Fibroblast of lung (primary cell): ENCODE results near the gene ERCC8. TPM values are rescaled to one million over a fixed set of nuclear protein-coding genes. Genes with fewer than 3 reads are reported as not detected.
"Not testable (repeated sequence)": the region's sequence is repeated elsewhere in the genome, so short reads cannot be mapped to it uniquely, and the experiment has no call there.

Source experiments
- DNase-seq, 2 donors: peaks; one replicate each; pipeline versions ENCODE4 v3.0.0 to v3.0.0-alpha.2; 2010; ENCODE audit warnings: low read depth in 2 of 2
- H2AFZ ChIP-seq: 2 replicates; pipeline ENCODE4 v1.5.1; 2012; ENCODE audit warnings: low read length, control low read depth, inconsistent platforms
- H3K27ac ChIP-seq: 2 replicates; pipeline ENCODE4 v1.5.1; 2011; ENCODE audit warnings: low read length, control low read depth; ENCODE audit not compliant: insufficient read depth
- H3K27me3 ChIP-seq: 2 replicates; pipeline ENCODE4 v1.5.1; 2011; ENCODE audit warnings: mild to moderate bottlenecking, low read length; ENCODE audit not compliant: control insufficient read depth, insufficient read depth
- H3K36me3 ChIP-seq: 2 replicates; pipeline ENCODE4 v1.5.1; 2011; ENCODE audit warnings: low read length; ENCODE audit not compliant: control insufficient read depth, insufficient read depth
- H3K4me1 ChIP-seq: 2 replicates; pipeline ENCODE4 v1.5.1; 2011; ENCODE audit warnings: low read length; ENCODE audit not compliant: control insufficient read depth, insufficient read depth; ENCODE audit errors: extremely low read depth
- H3K4me2 ChIP-seq: 2 replicates; pipeline ENCODE4 v1.5.1; 2011; ENCODE audit warnings: low read length, control low read depth; ENCODE audit not compliant: insufficient read depth; ENCODE audit errors: extremely low read depth
- H3K4me3 ChIP-seq, 4 experiments: fragments of 200-600 bp in 1 of 4; sonication (generic) in 1 of 4; replicated peaks in 1 of 4; 2 replicates each; pipeline ENCODE4 v1.5.1; 2011 to 2016; ENCODE audit warnings: low read length in 4 of 4, low read depth in 3 of 4, mild to moderate bottlenecking in 3 of 4, control low read depth in 2 of 4, inconsistent platforms in 1 of 4, mixed read lengths in 1 of 4; ENCODE audit not compliant: insufficient read depth in 1 of 4; ENCODE audit errors: control extremely low read depth in 1 of 4
- H3K79me2 ChIP-seq: 2 replicates; pipeline ENCODE4 v1.5.1; 2012; ENCODE audit warnings: mild to moderate bottlenecking, low read length, inconsistent platforms; ENCODE audit not compliant: control insufficient read depth, insufficient read depth
- H3K9ac ChIP-seq: 2 replicates; pipeline ENCODE4 v1.5.1; 2011; ENCODE audit warnings: mild to moderate bottlenecking, low read length, control low read depth; ENCODE audit not compliant: insufficient read depth
- H3K9me3 ChIP-seq: 2 replicates; pipeline ENCODE4 v1.5.1; 2012; ENCODE audit warnings: low read depth, low read length; ENCODE audit not compliant: control insufficient read depth, insufficient read depth
- H4K20me1 ChIP-seq: 2 replicates; pipeline ENCODE4 v1.5.1; 2011; ENCODE audit warnings: low read length; ENCODE audit not compliant: control insufficient read depth, insufficient read depth; ENCODE audit errors: extremely low read depth
- CTCF ChIP-seq, 2 donors: IDR thresholded peaks in 1 of 2; conservative IDR thresholded peaks in 1 of 2; 1 replicate in 1 of 2; 2 replicates in 1 of 2; pipeline ENCODE4 v1.5.1; 2011 to 2012; ENCODE audit warnings: low read length in 2 of 2, control low read depth in 1 of 2, inconsistent platforms in 1 of 2, low read depth in 1 of 2, mild to moderate bottlenecking in 1 of 2
- EZH2 ChIP-seq: IDR thresholded peaks from 2 replicates; pipeline ENCODE4 v1.5.1; 2012; ENCODE audit warnings: low read length, control low read depth, mild to moderate bottlenecking; ENCODE audit errors: missing control alignments
- polyA plus RNA-seq, 2 donors: library from polyadenylated mRNA; depleted of rRNA in 1 of 2; stranded (reverse) in 1 of 2; unstranded in 1 of 2; fragments of >200 nt; gene quantifications; 2 replicates each; pipeline ENCODE4 v1.2.1, GENCODE V29; 2011 to 2012; ENCODE audit warnings: missing spikeins in 1 of 2
- total RNA-seq: library from RNA; depleted of rRNA; stranded (reverse); fragments of >200 nt; gene quantifications from 2 replicates; pipeline ENCODE4 v1.2.1, GENCODE V29; 2014

Gene ERCC8
- total and polyA plus RNA-seq, 2 donors (not counting 1 experiment from before 2014, with no cell fraction given): 16.3 to 23.7 TPM

- Histone ChIP-seq H2AFZ (no peak overlapping the region), H3K9ac (no peak overlapping the region), H3K9me3 (no peaks in the 10 kb centered on the region), H4K20me1 (no peaks in the 10 kb centered on the region), H3K79me2 (no peaks in the 10 kb centered on the region), H3K4me3 (no peak overlapping the region), H3K27ac (no peak overlapping the region), H3K27me3 (no peaks in the 10 kb centered on the region), H3K36me3 (no peaks in the 10 kb centered on the region), H3K4me1 (no peaks in the 10 kb centered on the region), H3K4me2 (no peak overlapping the region)
- DNase-seq: no peak
- TF ChIP-seq CTCF (conservative IDR thresholded peaks at IDR 0.05 in 1 of 2, IDR thresholded peaks at IDR 0.05 in 1 of 2; ENCODE audit: low read depth in 1 of 2, low read length in 2 of 2) (no peak), EZH2 (no peak)
Observed at GRCh38 chr5:60993425-60993824, 48.6 kb upstream of the ERCC8 start.

GRCh38 chr5:60992871-60993270, 48.0 kb upstream of the ERCC8 start:
- no peak overlapping the region for H3K27ac ChIP-seq
- H3K4me3 ChIP-seq: no peak overlapping the region
- no peaks in the 10 kb centered on the region for H3K9me3 ChIP-seq
- H3K4me1 ChIP-seq: no peaks in the 10 kb centered on the region
- H3K36me3 ChIP-seq: no peaks in the 10 kb centered on the region
- H3K27me3 ChIP-seq: no peaks in the 10 kb centered on the region
- DNase-seq: no peak
- H4K20me1 ChIP-seq: no peaks in the 10 kb centered on the region
- no peak overlapping the region for H3K9ac ChIP-seq
- no peak overlapping the region for H2AFZ ChIP-seq
- H3K79me2 ChIP-seq: no peaks in the 10 kb centered on the region
- no peak for TF ChIP-seq EZH2
- TF ChIP-seq CTCF (conservative IDR thresholded peaks at IDR 0.05 in 1 of 2, IDR thresholded peaks at IDR 0.05 in 1 of 2; ENCODE audit: low read depth in 1 of 2, low read length in 2 of 2): no peak
- no peak overlapping the region for H3K4me2 ChIP-seq

GRCh38 chr5:60989790-60990189, 44.9 kb upstream of the ERCC8 start:
- Histone ChIP-seq H3K9me3 (no peaks in the 10 kb centered on the region), H3K4me3 (no peak overlapping the region), H3K9ac (no peak overlapping the region), H4K20me1 (no peaks in the 10 kb centered on the region), H3K4me2 (no peak overlapping the region), H3K4me1 (no peaks in the 10 kb centered on the region), H2AFZ (no peak overlapping the region), H3K36me3 (no peaks in the 10 kb centered on the region), H3K79me2 (no peaks in the 10 kb centered on the region), H3K27me3 (no peaks in the 10 kb centered on the region), H3K27ac (no peak overlapping the region)
- TF ChIP-seq EZH2 (no peak), CTCF (conservative IDR thresholded peaks at IDR 0.05 in 1 of 2, IDR thresholded peaks at IDR 0.05 in 1 of 2; ENCODE audit: low read depth in 1 of 2, low read length in 2 of 2) (no peak)
- no peak for DNase-seq

GRCh38 chr5:60982127-60982526, 37.3 kb upstream of the ERCC8 start:
- not testable (repeated sequence) for H3K9me3 ChIP-seq

More at GRCh38 chr5:60982127-60982526, 37.3 kb upstream of the ERCC8 start:
- DNase-seq, H3K36me3 ChIP-seq, H2AFZ ChIP-seq, H3K79me2 ChIP-seq, H3K27me3 ChIP-seq, H4K20me1 ChIP-seq, H3K9ac ChIP-seq, H3K4me1 ChIP-seq, H3K4me2 ChIP-seq, H3K4me3 ChIP-seq, H3K27ac ChIP-seq: not testable (repeated sequence)
